Measurements from ENCODE around the gene C1QTNF8. TPM values are rescaled to one million over a fixed set of nuclear protein-coding genes. Genes with fewer than 3 reads are reported as not detected.

C1QTNF8 gene
- total RNA-seq, 1 experiment from 2014 or later = 0.27 TPM

GRCh38 chr16:1124795-1125194, 28.8 kb upstream of the C1QTNF8 start:
- no peaks in the 10 kb centered on the region for H3K79me2 ChIP-seq (ENCODE audit: insufficient read depth, low read length)
- TF ChIP-seq YY1 (IDR thresholded peaks at IDR 0.05; ENCODE audit: extremely low read depth, insufficient replicate concordance, low read depth, low read length) (no peak), ZFX (IDR thresholded peaks at IDR 0.05) (no peak), POLR2AphosphoS5 (IDR thresholded peaks at IDR 0.05; ENCODE audit: low read depth, low read length) (no peak), ELF1 (IDR thresholded peaks at IDR 0.05; ENCODE audit: borderline replicate concordance, low read depth) (no peak), ZNF274 (IDR thresholded peaks at IDR 0.05; ENCODE audit: low read depth, low read length) (no peak), EZH2 (IDR thresholded peaks at IDR 0.05) (no peak), CBX3 (IDR thresholded peaks at IDR 0.05; ENCODE audit: low read depth) (no peak)
- no peak overlapping the region; the same call in 1 of the 2 replicates for H3K27ac ChIP-seq (ENCODE audit: low read depth, low read length)
- no peaks in the 10 kb centered on the region for H4K20me1 ChIP-seq (ENCODE audit: insufficient read depth)
- no peak overlapping the region for H3K4me3 ChIP-seq (replicated peaks in 1 of 2; ENCODE audit: low read depth in 1 of 2, low read length in 2 of 2)
- RAD21 ChIA-PET (ENCODE audit: low non-redundant PET in 1 of 2, low total read pairs in 2 of 2, uncharacterized antibody in 2 of 2, unreplicated experiment in 2 of 2) = no interaction called here
- H3K9me3 ChIP-seq (ENCODE audit: control insufficient read depth in 1 of 2, insufficient read depth in 1 of 2, low read depth in 1 of 2, low read length in 2 of 2) = no peaks in the 10 kb centered on the region
- peak overlapping the region; percentile 41; the same call in 1 of the 2 replicates for H3K4me2 ChIP-seq (ENCODE audit: low read length)
- CTCF ChIA-PET = interaction anchor here (1.2 to 1.5 kb wide), 2 partner anchors 22 to 69 kb away, joined by 3 read pairs; no protein-coding TSS in a partner anchor
- ATAC-seq = no peak
- peaks cover 12 to 13% of the 10 kb centered on the region in 2 experiments; a peak in 3 of 4 replicates for H3K4me1 ChIP-seq (ENCODE audit: control insufficient read depth in 1 of 2, insufficient read depth in 2 of 2, low read length in 2 of 2)
- no peak overlapping the region for H2AFZ ChIP-seq (ENCODE audit: low read depth, low read length, poor library complexity, severe bottlenecking)
- H3K9ac ChIP-seq (ENCODE audit: low read length) = no peak overlapping the region
- no peaks in the 10 kb centered on the region for H3K27me3 ChIP-seq (ENCODE audit: insufficient read depth, low read length)
- no peaks in the 10 kb centered on the region for H3K9me2 ChIP-seq (ENCODE audit: insufficient read depth)
- no TSS peak for BruUV-seq (replicated peaks)
- POLR2A ChIA-PET = no interaction called here
- DNase-seq (ENCODE audit: low read depth, low spot score) = no peak
- intact Hi-C loops (cut with micrococcal nuclease) = no loop called here
- H3K36me3 ChIP-seq (ENCODE audit: control insufficient read depth in 1 of 2, insufficient read depth in 2 of 2, low read length in 2 of 2) = no peaks in the 10 kb centered on the region

GRCh38 chr16:1124291-1124690, 28.2 kb upstream of the C1QTNF8 start:
- no peaks in the 10 kb centered on the region for H4K20me1 ChIP-seq (ENCODE audit: insufficient read depth)
- intact Hi-C loops (cut with micrococcal nuclease) = no loop called here
- H3K9me3 ChIP-seq (ENCODE audit: control insufficient read depth in 1 of 2, insufficient read depth in 1 of 2, low read depth in 1 of 2, low read length in 2 of 2) = no peaks in the 10 kb centered on the region
- H3K9ac ChIP-seq (ENCODE audit: low read length) = no peak overlapping the region
- H3K4me3 ChIP-seq (replicated peaks in 1 of 2; ENCODE audit: low read depth in 1 of 2, low read length in 2 of 2) = no peak overlapping the region
- no peak for TF ChIP-seq ZBTB33 (IDR thresholded peaks at IDR 0.05; ENCODE audit: extremely low read depth, insufficient replicate concordance, low read length)
- TF ChIP-seq MAX (IDR thresholded peaks at IDR 0.05) = no peak
- no peak for TF ChIP-seq POLR2A (IDR thresholded peaks at IDR 0.05; ENCODE audit: borderline replicate concordance, extremely low read depth, insufficient read depth, insufficient read length)
- TF ChIP-seq FOSL1 (IDR thresholded peaks at IDR 0.05; ENCODE audit: low read depth) = no peak
- no peaks in the 10 kb centered on the region for H3K27me3 ChIP-seq (ENCODE audit: insufficient read depth, low read length)
- no peaks in the 10 kb centered on the region for H3K79me2 ChIP-seq (ENCODE audit: insufficient read depth, low read length)
- ChIA-PET POLR2A (no interaction called here), RAD21 (ENCODE audit: low non-redundant PET in 1 of 2, low total read pairs in 2 of 2, uncharacterized antibody in 2 of 2, unreplicated experiment in 2 of 2) (no interaction called here), CTCF (interaction anchor here (0.6 kb wide), 1 partner anchor 21 kb away, joined by 3 read pairs; no protein-coding TSS in a partner anchor)
- DNase-seq (ENCODE audit: low read depth, low spot score) (no peak), ATAC-seq (no peak)
- peaks cover 12 to 13% of the 10 kb centered on the region in 2 experiments; a peak in 3 of 4 replicates for H3K4me1 ChIP-seq (ENCODE audit: control insufficient read depth in 1 of 2, insufficient read depth in 2 of 2, low read length in 2 of 2)
- no TSS peak for BruUV-seq (replicated peaks)
- H3K27ac ChIP-seq (ENCODE audit: low read depth, low read length) = no peak overlapping the region
- no peak overlapping the region for H2AFZ ChIP-seq (ENCODE audit: low read depth, low read length, poor library complexity, severe bottlenecking)
- H3K9me2 ChIP-seq (ENCODE audit: insufficient read depth) = no peaks in the 10 kb centered on the region
- H3K36me3 ChIP-seq (ENCODE audit: control insufficient read depth in 1 of 2, insufficient read depth in 2 of 2, low read length in 2 of 2) = no peaks in the 10 kb centered on the region
- no peak overlapping the region for H3K4me2 ChIP-seq (ENCODE audit: low read length)
